Measurements from ENCODE around the gene HSD17B4. TPM values are rescaled to one million over a fixed set of nuclear protein-coding genes. Genes with fewer than 3 reads are reported as not detected.

HSD17B4 gene
- polyA plus RNA-seq, 6 donors from 2014 or later = 118 to 195 (median 128) TPM

GRCh38 chr5:119521232-119521631 is 68.9 kb downstream of the HSD17B4 start:
- Mint-ChIP-seq H3K9me3 (peaks cover 0 to 8% (median 2%) of the 10 kb centered on the region in 7 donors), H3K27ac (no peak overlapping the region), H3K36me3 (peaks cover 30 to 47% of the 10 kb centered on the region in 2 donors), H3K4me3 (no peak overlapping the region), H3K4me1 (peaks cover 6 to 10% (median 7%) of the 10 kb centered on the region in 3 donors), H3K27me3 (no peaks in the 10 kb centered on the region)
- no peak for ATAC-seq (ENCODE audit: low read depth in 2 of 2)
- no peak for DNase-seq

- peaks cover 23 to 50% of the 10 kb centered on the region in 2 donors for H3K36me3 Mint-ChIP-seq
- H3K4me1 Mint-ChIP-seq = peaks cover 6 to 7% (median 7%) of the 10 kb centered on the region in 3 donors
- H3K9me3 Mint-ChIP-seq = peaks cover 0 to 8% (median 2%) of the 10 kb centered on the region in 7 donors
- no peaks in the 10 kb centered on the region for H3K27me3 Mint-ChIP-seq
- H3K27ac Mint-ChIP-seq = peak overlapping the region in 1 of 6 donors; percentile 74
- no peak overlapping the region for H3K4me3 Mint-ChIP-seq
- no peak for ATAC-seq (ENCODE audit: low read depth in 2 of 2)
- DNase-seq = no peak
These were observed 70.5 kb downstream of the HSD17B4 start for GRCh38 chr5:119522841-119523240.

- Mint-ChIP-seq H3K27me3 (no peaks in the 10 kb centered on the region), H3K9me3 (peaks cover 0 to 8% (median 2%) of the 10 kb centered on the region in 7 donors), H3K4me3 (no peak overlapping the region), H3K36me3 (peaks cover 23 to 51% of the 10 kb centered on the region in 2 donors), H3K4me1 (peaks cover 6 to 7% (median 7%) of the 10 kb centered on the region in 3 donors), H3K27ac (no peak overlapping the region)
- no peak for ATAC-seq (ENCODE audit: low read depth in 2 of 2)
- DNase-seq = no peak
These were observed 72.2 kb downstream of the HSD17B4 start for GRCh38 chr5:119524485-119524884.

GRCh38 chr5:119527351-119527750 is 75.1 kb downstream of the HSD17B4 start:
- ATAC-seq (ENCODE audit: low read depth in 2 of 2) (no peak), DNase-seq (no peak)
- peaks cover 9 to 40% of the 10 kb centered on the region in 2 donors for H3K36me3 Mint-ChIP-seq
- H3K27me3 Mint-ChIP-seq = no peaks in the 10 kb centered on the region
- no peak overlapping the region for H3K27ac Mint-ChIP-seq
- H3K4me1 Mint-ChIP-seq = peaks cover 6 to 7% (median 7%) of the 10 kb centered on the region in 3 donors
- no peaks in the 10 kb centered on the region for H3K9me3 Mint-ChIP-seq
- no peak overlapping the region for H3K4me3 Mint-ChIP-seq

- Mint-ChIP-seq H3K4me1 (peaks cover 7 to 12% (median 7%) of the 10 kb centered on the region in 3 donors), H3K36me3 (peaks cover 22 to 47% of the 10 kb centered on the region in 2 donors), H3K4me3 (no peak overlapping the region), H3K9me3 (no peaks in the 10 kb centered on the region), H3K27ac (no peak overlapping the region), H3K27me3 (no peaks in the 10 kb centered on the region)
- ATAC-seq (ENCODE audit: low read depth in 2 of 2) (no peak), DNase-seq (no peak)
These were observed 77.5 kb downstream of the HSD17B4 start for GRCh38 chr5:119529811-119530210.

- Mint-ChIP-seq H3K9me3 (no peaks in the 10 kb centered on the region), H3K4me1 (peaks cover 0 to 6% (median 1%) of the 10 kb centered on the region in 3 donors), H3K27me3 (no peaks in the 10 kb centered on the region), H3K27ac (peak overlapping the region in 1 of 6 donors; percentile 20), H3K4me3 (peak overlapping the region in 1 of 8 donors; percentile 9), H3K36me3 (peaks cover 37 to 43% of the 10 kb centered on the region in 2 donors)
- no peak for DNase-seq
- ATAC-seq (ENCODE audit: low read depth in 2 of 2) = no peak
These were observed 80.3 kb downstream of the HSD17B4 start for GRCh38 chr5:119532637-119533036.

- no peaks in the 10 kb centered on the region for H3K9me3 Mint-ChIP-seq
- ATAC-seq (ENCODE audit: low read depth in 2 of 2) = no peak
- no peaks in the 10 kb centered on the region for H3K27me3 Mint-ChIP-seq
- H3K27ac Mint-ChIP-seq = no peak overlapping the region
- H3K4me1 Mint-ChIP-seq = peaks cover 0 to 6% (median 1%) of the 10 kb centered on the region in 3 donors
- no peak for DNase-seq
- peaks cover 44 to 52% of the 10 kb centered on the region in 2 donors for H3K36me3 Mint-ChIP-seq
- H3K4me3 Mint-ChIP-seq = no peak overlapping the region
These were observed 85.4 kb downstream of the HSD17B4 start for GRCh38 chr5:119537704-119538103.

- Mint-ChIP-seq H3K36me3 (peaks cover 37 to 41% of the 10 kb centered on the region in 2 donors), H3K4me1 (peaks cover 0 to 1% (median 0%) of the 10 kb centered on the region in 3 donors)
These were observed 89.4 kb downstream of the HSD17B4 start for GRCh38 chr5:119541716-119542115.

GRCh38 chr5:119551819-119552218 is 99.5 kb downstream of the HSD17B4 start:
- Mint-ChIP-seq H3K4me1 (no peaks in the 10 kb centered on the region), H3K36me3 (peaks cover 24 to 35% of the 10 kb centered on the region in 2 donors), H3K27ac (peak overlapping the region in 1 of 6 donors; percentile 74), H3K9me3 (peaks cover 0 to 23% (median 7%) of the 10 kb centered on the region in 7 donors), H3K27me3 (no peaks in the 10 kb centered on the region), H3K4me3 (no peak overlapping the region)
- DNase-seq (no peak), ATAC-seq (ENCODE audit: low read depth in 2 of 2) (no peak)

More at GRCh38 chr5:119541716-119542115, 89.4 kb downstream of the HSD17B4 start:
- ATAC-seq (ENCODE audit: low read depth in 2 of 2) (no peak), DNase-seq (no peak)
- Mint-ChIP-seq H3K9me3 (no peaks in the 10 kb centered on the region), H3K27me3 (no peaks in the 10 kb centered on the region), H3K4me3 (no peak overlapping the region), H3K27ac (no peak overlapping the region)

GRCh38 chr5:119554597-119554996 is 102.3 kb downstream of the HSD17B4 start:
- H3K27me3 Mint-ChIP-seq = peaks cover 0 to 7% (median 6%) of the 10 kb centered on the region in 3 donors
- peaks cover 39 to 47% of the 10 kb centered on the region in 2 donors for H3K36me3 Mint-ChIP-seq
- DNase-seq (no peak), ATAC-seq (ENCODE audit: low read depth in 2 of 2) (no peak)
- H3K4me3 Mint-ChIP-seq = no peak overlapping the region
- peaks cover 11 to 49% (median 25%) of the 10 kb centered on the region in 7 donors for H3K9me3 Mint-ChIP-seq
- no peak overlapping the region for H3K27ac Mint-ChIP-seq
- H3K4me1 Mint-ChIP-seq = no peaks in the 10 kb centered on the region

GRCh38 chr5:119570910-119571309 is 118.6 kb downstream of the HSD17B4 start:
- Mint-ChIP-seq H3K27me3 (peaks cover 8 to 14% (median 12%) of the 10 kb centered on the region in 3 donors), H3K36me3 (no peaks in the 10 kb centered on the region), H3K4me3 (no peak overlapping the region), H3K9me3 (no peaks in the 10 kb centered on the region), H3K27ac (no peak overlapping the region), H3K4me1 (no peaks in the 10 kb centered on the region)
- ATAC-seq (ENCODE audit: low read depth in 2 of 2) (no peak), DNase-seq (no peak)

- DNase-seq = no peak
- Mint-ChIP-seq H3K36me3 (no peaks in the 10 kb centered on the region), H3K4me3 (no peak overlapping the region), H3K27ac (no peak overlapping the region), H3K9me3 (no peaks in the 10 kb centered on the region), H3K4me1 (no peaks in the 10 kb centered on the region), H3K27me3 (peaks cover 8 to 33% (median 31%) of the 10 kb centered on the region in 3 donors)
- peak; percentile 46 to 49 for ATAC-seq (ENCODE audit: low read depth in 2 of 2)
These were observed 126.6 kb downstream of the HSD17B4 start for GRCh38 chr5:119578937-119579336.

- Mint-ChIP-seq H3K36me3 (no peaks in the 10 kb centered on the region), H3K27ac (no peak overlapping the region), H3K4me1 (no peaks in the 10 kb centered on the region)
These were observed 130.7 kb downstream of the HSD17B4 start for GRCh38 chr5:119582987-119583386.

GRCh38 chr5:119583684-119584083 is 131.4 kb downstream of the HSD17B4 start:
- DNase-seq = no peak
- no peaks in the 10 kb centered on the region for H3K36me3 Mint-ChIP-seq
- no peaks in the 10 kb centered on the region for H3K4me1 Mint-ChIP-seq
- ATAC-seq (ENCODE audit: low read depth in 2 of 2) = no peak
- peaks cover 0 to 9% (median 0%) of the 10 kb centered on the region in 7 donors for H3K9me3 Mint-ChIP-seq
- peaks cover 16 to 25% (median 22%) of the 10 kb centered on the region in 3 donors for H3K27me3 Mint-ChIP-seq
- no peak overlapping the region for H3K27ac Mint-ChIP-seq
- H3K4me3 Mint-ChIP-seq = no peak overlapping the region

More at GRCh38 chr5:119582987-119583386, 130.7 kb downstream of the HSD17B4 start:
- DNase-seq (no peak), ATAC-seq (ENCODE audit: low read depth in 2 of 2) (no peak)
- Mint-ChIP-seq H3K27me3 (peaks cover 16 to 25% (median 22%) of the 10 kb centered on the region in 3 donors), H3K4me3 (no peak overlapping the region), H3K9me3 (peaks cover 0 to 6% (median 0%) of the 10 kb centered on the region in 7 donors)

All from naive B cell (primary cell).